Measurements from ENCODE around the gene DHRS3.

The DHRS3 gene

DNA sequence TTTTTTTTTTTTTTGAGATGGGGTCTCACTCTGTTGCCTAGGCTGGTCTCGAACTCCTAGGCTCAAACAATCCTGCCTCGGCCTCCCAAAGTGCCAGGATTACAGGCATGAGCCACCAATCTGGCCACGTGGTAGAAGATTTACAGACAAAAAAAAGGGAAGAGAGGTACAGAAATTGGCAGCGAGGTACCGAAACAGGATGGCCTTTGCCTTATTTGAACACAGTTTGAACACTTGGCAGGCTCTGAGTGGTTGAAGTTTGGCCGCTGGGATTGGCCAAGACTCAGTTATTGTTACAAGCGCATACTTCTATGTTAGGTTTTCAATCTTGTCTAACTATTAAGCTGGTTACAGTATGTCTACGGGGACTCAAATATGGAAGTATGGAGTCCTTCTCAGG, 19.7 kb upstream of the DHRS3 start:
- DNase-seq (ENCODE audit: low spot score) = no peak

DNA sequence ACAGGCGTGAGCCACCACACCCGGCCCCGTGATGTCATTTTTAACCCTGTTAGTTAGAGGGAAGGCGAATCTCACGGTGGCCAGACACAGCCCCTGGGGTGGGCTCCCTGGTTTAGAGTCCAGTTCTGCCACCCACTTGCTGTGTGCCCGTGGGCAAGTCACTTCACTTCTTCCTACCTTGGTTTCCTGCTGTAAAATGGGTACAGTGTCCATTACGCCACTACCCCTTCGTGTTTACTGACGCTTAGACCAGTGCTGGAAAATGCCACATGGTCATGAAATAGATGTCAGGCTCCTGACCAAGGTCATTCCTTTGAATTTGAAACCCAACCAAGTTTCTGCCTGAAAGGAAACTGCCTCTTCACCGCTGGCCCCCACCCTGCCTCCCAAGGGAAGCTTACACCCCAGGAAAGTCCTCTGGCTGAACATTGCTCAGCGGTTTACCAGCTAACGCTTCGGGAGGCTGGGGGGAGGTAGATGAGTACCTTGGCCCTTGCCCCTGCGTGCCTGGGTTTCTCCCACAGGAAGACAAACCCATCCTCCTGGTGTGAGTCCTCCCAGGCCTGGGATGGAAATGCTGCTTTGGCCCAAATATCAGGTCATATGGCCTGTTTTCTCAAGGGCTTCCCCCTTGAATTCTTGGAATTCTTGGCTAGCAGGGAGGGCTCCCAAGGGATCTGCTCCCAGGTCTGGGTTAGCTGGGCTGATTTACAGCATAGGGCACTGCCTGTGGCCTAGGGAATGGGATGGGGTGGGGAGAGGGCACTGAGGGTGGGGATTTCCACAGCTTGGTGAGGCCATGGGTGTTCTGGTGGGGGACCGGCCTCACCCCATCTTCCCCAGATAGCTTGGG, 18.3 kb upstream of the DHRS3 start:
- DNase-seq (ENCODE audit: low spot score) = no peak

DNA sequence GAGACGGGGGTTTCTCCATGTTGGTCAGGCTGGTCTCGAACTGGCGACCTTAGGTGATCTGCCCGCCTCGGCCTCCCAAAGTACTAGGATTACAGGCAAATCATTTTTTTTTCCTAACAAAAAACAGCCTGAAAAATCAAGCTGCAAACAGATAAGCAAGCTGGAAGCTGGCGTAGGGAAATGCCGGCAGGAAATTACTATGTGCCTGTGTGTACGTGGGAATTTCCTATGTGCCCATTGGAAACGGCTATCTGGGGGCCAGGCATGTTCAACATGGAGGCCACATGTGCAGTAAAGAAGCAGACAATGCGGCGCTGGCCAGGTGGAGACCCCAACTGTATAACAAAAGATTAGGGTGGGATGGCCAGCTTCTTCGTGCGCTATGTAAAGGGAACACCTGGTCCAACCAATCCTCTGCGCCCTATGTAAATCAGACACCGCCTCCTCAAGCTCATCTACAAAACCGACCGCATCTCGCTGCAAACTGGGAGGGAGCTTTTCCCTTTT, 16.7 kb upstream of the DHRS3 start:
- no peak for DNase-seq (ENCODE audit: low spot score)

DNA sequence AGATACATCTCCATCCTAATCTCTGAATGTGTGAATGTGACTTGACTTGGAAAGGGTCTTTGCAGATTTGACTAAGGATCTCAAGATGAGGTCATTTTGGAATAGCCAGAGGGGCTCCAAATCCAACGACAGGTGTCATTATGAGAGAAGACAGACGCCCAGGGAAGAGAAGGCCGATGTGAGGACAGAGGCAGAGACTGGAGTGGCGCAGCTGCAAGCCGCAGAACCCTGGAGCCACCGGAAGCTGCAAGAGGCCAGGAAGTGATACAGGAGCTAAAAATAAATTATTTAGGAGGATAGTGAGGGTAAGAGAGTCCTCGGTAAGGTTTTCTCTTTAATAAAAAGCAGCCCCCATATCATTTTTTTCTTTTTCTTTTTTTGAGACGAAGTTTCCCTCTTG, 16.1 kb upstream of the DHRS3 start:
- no peak for DNase-seq (ENCODE audit: low spot score)

DNA sequence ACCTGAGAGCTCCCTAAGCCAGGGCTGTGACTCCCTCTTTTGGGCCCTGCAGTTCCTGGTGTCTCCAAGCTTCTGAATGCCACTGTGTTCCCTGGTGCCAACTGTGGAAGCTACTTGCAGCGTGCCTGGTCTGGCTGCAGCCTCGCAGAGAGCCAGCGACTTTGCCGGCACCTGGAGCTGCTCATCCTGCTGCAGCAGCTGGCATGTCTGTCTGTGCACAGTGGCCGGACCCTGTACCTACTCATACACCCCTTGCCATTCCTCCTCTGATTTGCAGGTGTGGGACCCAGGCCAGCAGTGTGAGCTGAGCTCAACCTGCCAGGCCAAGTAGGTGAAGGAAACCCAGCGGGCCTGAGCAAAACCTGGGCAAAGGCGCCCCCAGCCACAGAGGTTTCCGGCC, 13.6 kb upstream of the DHRS3 start:
- no peak for DNase-seq (ENCODE audit: low spot score)

DNA sequence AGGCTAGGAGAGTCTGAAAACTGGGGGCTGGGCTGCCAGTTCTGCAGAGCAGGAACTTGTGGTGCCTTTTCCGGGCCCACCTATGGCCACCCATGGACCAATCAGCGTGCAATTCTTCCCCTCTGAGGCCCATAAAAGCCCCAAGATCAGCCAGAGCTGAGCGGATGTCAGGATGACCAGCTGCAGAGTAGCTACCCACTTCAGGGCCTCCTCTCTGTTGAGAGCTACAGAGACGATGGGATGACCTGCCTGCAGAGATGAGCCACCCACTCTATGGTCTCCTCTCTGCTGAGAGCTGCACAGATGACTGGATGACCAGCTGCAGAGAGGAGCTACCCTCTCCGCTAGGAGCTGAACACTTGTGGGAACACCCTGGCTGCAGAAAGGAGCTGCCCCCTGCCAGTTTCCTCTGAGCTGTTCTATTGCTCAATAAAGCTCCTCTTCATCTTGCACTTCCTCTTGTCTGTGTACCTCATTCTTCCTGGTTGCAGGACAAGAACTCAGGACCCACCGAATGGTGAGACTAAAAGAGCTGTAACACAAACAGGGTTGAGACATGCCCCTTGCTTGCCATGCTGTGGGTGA, 13.0 kb upstream of the DHRS3 start:
- DNase-seq (ENCODE audit: low spot score) = no peak

DNA sequence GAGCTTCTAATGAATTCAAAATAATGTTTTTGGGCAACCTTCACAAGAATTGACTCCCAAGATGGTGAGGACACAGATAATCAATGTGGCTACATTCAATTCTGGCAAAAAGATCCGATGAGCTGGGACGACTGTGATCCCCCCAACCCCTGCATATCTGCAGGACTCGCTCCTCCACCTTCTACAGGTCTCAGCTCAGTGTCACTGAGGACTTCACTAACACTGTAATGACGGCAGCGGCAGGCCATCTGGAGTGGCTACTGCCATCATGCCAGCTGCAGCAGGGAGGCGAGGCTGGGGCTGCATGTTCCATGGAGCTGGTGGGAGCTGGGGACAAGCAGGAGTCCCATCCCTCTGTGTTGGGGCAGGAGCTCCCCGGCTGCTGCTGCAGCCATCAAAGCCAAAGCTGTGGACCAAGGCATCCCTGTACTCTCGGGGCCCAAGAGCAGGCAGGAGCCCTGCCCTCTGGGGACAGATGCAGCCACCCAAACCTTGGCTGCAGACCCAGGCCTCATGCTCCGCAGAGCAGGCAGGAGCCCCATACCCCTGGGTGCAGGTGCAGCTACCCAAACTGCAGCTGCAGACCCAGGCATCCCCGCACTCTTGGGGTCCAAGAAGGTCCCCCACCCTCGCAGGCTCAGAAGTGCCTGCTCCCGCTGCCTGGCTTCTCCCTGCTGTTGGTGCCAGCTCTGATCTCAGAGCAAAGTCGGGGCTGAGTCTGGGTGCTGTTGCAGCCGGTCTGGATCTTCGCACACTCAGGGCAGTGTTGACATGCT, 12.2 kb upstream of the DHRS3 start:
- DNase-seq (ENCODE audit: low spot score) = no peak

DNA sequence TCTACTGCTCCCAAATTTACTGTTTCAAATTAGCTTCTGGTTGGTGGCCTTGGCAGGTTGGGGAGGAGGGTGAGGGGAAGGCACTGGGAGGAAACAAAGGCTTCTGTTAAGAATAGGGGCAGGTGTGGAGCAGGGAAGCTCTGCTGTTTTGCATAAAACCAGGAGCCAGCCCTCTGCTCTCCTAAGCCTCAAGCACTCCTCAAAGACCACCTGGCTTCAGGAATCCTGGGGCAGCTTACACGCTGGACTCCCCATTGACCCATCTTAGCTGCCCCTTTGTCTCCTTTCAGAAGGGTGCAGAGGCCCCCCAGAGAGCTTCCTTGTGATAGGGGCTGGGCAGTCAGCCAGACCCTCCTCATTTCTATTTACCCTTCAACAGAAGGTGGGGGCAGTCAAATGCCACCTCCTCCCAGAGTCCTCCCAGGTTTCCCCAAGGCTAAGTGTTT, 11.5 kb upstream of the DHRS3 start:
- DNase-seq (ENCODE audit: low spot score) = no peak

DNA sequence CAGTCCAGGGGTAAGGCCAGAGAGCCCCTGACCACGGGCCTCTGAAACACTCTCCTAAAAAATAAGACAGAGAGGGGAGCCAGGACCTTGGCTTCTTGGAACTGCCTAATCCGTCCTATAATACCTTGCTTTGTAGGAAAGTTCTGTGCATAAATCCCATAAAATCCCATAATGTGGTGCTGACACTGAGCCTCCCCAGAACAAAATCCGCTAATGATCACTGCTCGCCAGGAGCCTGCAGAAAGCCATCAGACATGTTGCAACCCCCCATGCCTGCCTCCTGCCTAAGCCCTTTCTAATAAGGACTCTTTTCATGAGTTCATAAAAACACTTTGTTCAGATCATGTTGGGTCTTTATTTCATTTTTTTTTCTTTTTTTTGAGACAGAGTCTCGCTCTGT, 9.3 kb upstream of the DHRS3 start:
- DNase-seq (ENCODE audit: low spot score) = no peak

DNA sequence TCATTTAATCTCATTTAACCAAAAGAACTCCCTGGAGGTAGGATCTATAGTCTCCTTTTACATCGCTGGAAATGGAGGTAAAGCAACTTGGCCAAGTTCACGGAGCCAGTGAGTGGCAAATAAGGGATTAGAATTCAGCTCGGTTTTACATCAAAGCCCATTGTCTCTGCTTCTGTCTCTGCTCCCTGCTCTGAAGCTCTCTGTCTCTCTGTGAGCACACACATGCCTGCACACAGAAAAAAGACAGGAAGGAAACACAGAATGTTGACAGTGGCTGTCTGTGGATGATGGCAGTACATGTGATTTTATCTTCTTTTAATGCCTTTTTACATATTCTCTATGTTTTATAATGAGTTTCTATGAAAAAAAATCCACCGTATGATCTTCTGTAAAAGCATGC, 8.9 kb upstream of the DHRS3 start:
- DNase-seq (ENCODE audit: low spot score) = no peak

DNA sequence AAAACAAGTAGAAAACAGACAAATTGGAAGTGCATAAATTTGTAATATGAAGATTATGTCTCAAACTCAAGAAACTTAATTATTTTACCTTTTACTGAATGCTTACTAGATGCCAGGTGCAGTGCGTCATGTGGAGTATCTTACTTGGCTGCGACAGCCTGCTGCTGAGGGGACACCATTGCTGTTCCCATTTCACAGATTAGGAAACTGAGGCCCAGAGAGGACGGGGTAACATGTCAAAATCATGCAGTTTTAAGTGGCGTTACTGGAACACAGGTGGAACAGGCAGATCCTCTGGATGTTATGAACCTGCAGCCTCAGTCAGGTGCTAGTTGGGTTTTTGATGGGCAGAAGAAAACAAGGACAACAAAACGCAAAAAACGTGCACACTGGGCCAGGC, 7.3 kb upstream of the DHRS3 start:
- no peak for DNase-seq (ENCODE audit: low spot score)

DNA sequence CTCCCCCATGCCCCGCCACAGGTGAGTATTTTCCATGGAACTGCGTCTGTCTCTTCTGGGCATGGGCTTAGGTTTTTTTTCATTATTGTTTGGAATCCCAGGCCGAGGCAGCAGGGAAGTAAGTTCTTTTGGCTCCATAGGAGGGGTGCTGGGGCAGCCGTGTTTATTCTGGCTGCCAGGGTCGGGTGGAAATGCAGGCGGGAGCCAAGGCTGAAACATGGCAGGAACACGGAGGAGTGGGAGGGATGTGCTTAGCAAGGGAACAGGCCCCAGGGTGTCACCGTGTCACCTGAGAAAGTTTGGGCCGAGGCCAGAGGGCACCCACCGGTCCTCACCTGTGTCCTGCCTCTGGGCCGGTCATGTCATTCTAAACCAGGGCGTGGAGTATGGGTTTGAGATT, 4.5 kb upstream of the DHRS3 start:
- DNase-seq (ENCODE audit: low spot score) = no peak

DNA sequence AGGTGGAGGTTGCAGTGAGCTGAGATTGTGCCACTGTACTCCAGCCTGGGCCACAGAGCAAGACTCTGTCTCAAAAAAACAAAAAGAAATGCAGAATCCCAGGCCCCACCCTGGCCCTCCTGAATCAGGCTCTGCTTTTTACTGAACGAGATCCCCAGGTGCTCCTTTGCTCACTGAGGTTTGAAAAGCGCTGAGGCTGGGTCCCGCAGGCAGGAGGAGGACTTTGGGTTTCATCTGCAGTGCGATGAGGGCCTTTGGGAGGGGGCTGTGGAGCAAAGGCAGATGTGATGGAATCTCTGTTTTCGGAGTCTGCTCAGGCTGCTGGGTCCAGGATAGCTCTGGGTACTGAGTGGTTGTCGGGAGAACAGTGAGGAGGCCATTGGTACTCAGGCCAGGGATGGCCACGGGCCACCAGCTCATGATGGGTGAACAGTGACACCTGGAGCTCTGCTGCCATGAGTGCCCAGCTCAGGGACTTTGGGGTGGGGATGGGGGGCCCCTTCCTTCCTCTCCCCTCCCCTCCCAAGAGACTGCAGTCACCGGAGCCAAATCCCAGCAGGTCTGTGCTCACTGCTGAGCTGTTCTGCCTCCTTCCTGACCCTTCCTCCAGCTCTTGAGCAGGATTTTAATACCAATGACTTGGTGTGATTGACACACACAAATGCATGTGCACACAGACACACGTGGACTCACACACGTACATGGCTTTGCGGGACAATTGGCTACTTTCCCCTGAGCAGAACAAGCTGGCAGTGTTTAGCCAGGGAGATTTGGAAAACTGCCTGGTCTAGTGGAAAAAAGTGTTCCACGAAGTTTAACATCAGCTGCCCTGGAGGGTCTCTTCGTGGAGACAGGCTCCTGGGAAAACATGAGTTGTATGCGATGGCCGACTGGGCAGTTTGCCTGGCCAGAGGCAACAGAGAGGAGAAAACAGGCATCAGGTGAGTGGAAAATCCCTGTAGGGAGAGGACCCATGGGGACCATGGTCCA, 3.6 kb upstream of the DHRS3 start:
- DNase-seq (ENCODE audit: low spot score) = no peak

DNA sequence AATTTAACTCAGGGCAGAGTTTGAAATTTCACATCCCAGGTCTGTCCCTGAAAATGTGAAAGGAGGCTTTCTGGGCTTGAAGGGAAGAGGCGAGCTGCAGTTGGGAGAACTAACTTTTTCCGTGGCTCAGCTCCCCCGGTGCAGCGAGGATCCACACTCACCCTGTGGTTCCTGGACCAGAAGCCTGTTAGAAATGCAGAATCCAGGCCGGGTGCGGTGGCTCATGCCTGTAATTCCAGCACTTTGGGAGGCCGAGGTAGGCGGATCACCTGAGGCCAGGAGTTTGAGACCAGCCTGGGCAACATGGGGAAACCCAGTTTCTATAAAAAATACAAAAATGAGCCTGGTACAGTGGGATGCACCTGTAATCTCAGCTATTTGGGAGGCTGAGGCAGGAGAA, 2.9 kb upstream of the DHRS3 start:
- no peak for DNase-seq (ENCODE audit: low spot score)

DNA sequence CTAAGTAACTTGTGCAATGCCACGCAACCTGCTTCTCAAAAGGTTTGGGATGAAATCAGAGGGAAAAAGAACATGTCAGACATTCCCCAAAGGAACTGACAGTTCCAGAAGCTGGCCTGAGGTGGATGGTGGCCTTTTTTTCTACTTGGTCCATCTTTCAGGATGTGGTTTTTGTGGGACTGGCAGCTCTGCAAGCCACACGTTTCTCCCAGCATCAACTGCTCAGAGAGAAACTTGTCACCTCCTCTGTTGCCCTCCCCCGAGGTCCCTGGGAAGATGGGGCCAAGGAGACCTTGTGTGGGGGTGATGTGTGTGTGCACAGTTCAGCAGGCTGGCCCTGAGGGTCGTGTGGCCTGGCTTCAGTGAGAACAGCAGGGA, 2.5 kb upstream of the DHRS3 start:
- no peak for DNase-seq (ENCODE audit: low spot score)

DNA sequence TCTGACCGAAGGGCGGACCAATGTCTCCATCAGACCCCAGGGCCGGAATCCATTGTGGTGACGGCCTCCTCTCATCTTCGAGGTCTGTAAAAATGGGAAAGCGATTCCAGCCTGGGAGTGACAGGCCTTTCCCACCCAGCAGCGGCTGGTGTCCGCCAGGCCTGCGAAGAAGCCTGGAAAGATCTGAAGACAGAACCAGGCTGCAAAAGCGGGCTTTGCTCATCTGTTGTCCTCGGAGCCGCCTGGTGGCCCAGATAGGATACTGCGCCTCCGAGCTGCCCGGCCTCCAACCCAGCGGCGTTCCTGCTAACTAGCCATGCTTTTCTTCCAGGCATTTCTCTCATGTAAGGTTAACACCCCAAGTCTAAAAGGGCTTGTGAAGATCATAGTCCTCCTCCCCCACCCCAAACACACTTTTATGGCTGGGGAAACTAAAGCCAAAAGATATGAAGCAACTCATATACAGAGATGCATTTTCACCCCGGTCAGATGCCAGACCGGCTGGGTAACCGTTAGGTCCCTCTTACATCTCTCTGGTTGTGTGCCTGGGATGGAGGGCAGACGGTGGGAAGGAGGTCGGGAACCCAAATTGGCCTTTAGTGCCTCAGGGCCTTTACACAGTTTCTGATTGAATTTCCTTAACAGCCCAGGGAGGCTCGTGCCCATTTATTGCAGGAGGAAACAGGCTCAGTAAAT, 1.9 kb upstream of the DHRS3 start:
- DNase-seq (ENCODE audit: low spot score) = peak; percentile 88

DNA sequence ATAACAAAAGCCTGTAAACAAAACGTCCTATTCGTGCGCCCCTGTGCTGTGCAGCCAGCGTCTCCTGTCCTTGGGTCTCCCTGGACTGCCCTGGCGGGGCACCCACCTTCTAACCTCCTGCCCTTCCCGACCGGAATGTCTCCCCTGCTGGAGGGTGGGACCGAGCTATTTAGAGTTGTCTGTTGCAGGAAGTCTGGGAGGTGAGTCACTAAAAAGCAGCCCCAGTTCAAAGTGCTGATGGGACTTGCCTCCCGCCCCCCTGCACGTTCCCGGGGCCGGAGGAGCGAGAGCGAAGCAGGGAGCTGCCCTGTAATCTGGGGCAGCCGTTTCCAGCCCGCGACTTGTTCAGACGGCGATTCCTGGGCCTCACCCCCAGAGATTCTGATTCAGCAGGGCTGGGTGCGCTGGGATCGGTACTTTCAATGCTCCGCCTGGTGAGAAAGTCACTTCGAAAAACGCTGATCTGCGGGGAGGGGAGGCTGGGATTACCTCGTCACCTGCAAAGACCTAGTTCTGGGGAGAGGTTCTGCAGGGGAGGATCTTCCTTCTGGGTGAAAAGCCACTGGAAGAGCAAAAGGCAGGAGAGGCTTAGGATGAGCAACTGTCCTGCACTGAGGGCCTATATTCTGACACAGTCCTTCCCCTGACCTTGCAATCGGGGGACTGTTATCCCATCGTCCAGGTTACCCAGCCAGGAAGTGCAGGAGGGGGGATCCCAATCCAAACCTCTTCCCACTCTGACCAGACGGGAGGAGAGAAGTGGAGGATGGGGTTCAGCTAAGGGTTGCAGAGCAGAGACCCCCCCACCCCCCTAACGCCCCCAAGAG, 1.2 kb upstream of the DHRS3 start:
- DNase-seq (ENCODE audit: low spot score) = peak; percentile 76

DNA sequence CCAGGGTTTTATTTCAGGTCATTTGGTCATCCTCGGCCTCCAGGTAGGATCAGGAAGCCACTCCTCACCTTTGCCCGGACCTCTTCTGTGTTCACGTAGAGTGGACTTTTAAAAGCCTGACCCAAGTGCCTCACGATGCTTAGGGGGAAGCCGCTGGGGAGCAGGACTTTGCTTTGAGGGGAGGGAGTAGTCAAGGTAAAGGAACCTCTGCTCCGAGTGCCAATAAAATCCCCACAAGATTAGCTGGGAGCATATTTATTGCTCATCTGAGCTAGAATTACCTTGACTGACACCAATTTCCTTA, 603 bp upstream of the DHRS3 start:
- no peak for DNase-seq (ENCODE audit: low spot score)

DNA sequence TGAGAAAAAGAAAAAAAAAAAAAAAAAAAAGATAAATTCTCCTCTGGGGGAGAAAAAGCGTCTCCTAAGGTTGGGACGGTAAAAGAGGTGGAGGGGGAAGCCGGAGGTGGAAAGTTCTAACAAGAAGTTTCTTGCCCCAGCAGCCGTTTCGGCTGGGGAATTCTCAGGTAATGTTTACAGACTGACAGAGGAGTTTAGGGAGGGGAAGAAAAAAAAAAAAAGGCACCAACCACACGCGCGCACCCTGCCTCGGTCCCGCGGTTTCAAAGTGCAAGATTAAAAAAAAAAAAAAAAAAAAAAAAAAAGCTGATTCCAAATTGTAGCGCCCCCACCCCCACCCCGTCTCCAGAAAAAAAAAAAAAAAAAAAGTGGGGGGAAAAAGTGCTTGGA, 504 bp downstream of the DHRS3 start:
- DNase-seq (ENCODE audit: low spot score) = no peak

DNA sequence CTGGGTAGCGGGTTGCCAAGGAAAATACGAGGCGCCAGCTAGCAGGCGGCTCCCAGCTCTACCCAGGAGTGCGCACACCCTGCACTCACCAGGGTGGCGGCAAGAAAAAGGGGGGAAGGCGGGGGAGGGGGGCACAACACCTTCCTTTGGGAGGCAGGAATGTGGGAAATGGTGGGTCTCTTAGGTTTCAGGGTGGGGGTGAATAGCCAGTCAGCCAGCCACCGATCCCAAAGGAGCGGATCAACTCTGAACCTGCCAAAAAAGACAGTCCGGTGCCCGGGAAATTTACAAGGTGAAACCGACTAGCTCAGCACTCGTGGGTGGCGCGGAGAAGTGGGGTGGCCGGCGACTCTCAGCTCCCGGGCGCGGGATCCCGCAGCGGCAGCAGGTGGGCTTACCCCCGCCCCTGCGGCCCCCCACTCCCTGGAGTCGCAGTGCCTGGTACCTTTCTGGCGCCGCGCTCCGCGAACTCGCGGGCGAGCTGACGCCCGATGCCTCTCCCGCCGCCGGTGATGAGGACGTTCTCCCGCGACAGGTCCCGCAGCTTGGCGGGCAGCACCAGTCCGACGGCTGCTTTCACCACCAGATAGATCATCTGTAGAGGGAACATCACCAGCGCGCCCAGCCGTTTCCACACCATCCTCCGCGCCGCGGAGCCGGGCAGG, 1.2 kb downstream of the DHRS3 start:
- DNase-seq (ENCODE audit: low spot score) = peak; percentile 63
